Liver (tissue), 9 donors: Measurements from ENCODE around the gene TTC9C. TPM values are rescaled to one million over a fixed set of nuclear protein-coding genes. Genes with fewer than 3 reads are reported as not detected.

ENCODE experiments used
- DNase-seq: peaks from one replicate; pipeline ENCODE4 v3.0.0-alpha.2; 2017; ENCODE audit warnings: low spot score
- H3K27ac ChIP-seq, 2 donors: one replicate each; pipeline ENCODE4 v1.7.0; 2013; ENCODE audit warnings: inconsistent platforms in 2 of 2, low read length in 2 of 2, control low read depth in 1 of 2, low read depth in 1 of 2, mild to moderate bottlenecking in 1 of 2
- H3K27me3 ChIP-seq, 4 donors: one replicate each; pipeline versions ENCODE4 v1.6.1 to v1.7.0; 2013; ENCODE audit warnings: low read length in 3 of 4, inconsistent platforms in 1 of 4, mild to moderate bottlenecking in 1 of 4, moderate library complexity in 1 of 4; ENCODE audit not compliant: control insufficient read depth in 4 of 4, insufficient read depth in 4 of 4
- H3K36me3 ChIP-seq, 4 donors: one replicate each; pipeline versions ENCODE4 v1.6.1 to v1.7.0; 2013; ENCODE audit warnings: low read length in 3 of 4, mild to moderate bottlenecking in 3 of 4, low read depth in 1 of 4, moderate library complexity in 1 of 4; ENCODE audit not compliant: control insufficient read depth in 4 of 4, insufficient read depth in 3 of 4
- H3K4me1 ChIP-seq, 4 donors: one replicate each; pipeline versions ENCODE4 v1.6.1 to v1.7.0; 2013; ENCODE audit warnings: low read length in 3 of 4, mild to moderate bottlenecking in 3 of 4, moderate library complexity in 1 of 4; ENCODE audit not compliant: control insufficient read depth in 4 of 4, insufficient read depth in 4 of 4
- H3K4me3 ChIP-seq, 3 donors: one replicate each; pipeline versions ENCODE4 v1.6.1 to v1.7.0; 2013; ENCODE audit warnings: low read length in 3 of 3, control low read depth in 1 of 3, low read depth in 1 of 3, mild to moderate bottlenecking in 1 of 3
- H3K9ac ChIP-seq, 2 donors: one replicate each; pipeline ENCODE4 v1.7.0; 2013; ENCODE audit warnings: low read length in 2 of 2, mild to moderate bottlenecking in 2 of 2, moderate library complexity in 2 of 2, control low read depth in 1 of 2, low read depth in 1 of 2
- H3K9me3 ChIP-seq, 4 donors: one replicate each; pipeline versions ENCODE4 v1.6.1 to v1.7.0; 2013; ENCODE audit warnings: low read length in 3 of 4; ENCODE audit not compliant: control insufficient read depth in 4 of 4
- ATF3 ChIP-seq: IDR thresholded peaks from 2 replicates; pipeline ENCODE4 v1.6.1; 2016; ENCODE audit warnings: antibody characterized with exemption
- EGR1 ChIP-seq, 2 donors: IDR thresholded peaks; 2 replicates each; pipeline ENCODE4 v1.6.1; 2016 to 2018; ENCODE audit warnings: antibody characterized with exemption in 2 of 2, low read depth in 2 of 2
- FOXA1 ChIP-seq: IDR thresholded peaks from 2 replicates; pipeline ENCODE4 v1.6.1; 2016; ENCODE audit warnings: antibody characterized with exemption
- FOXA2 ChIP-seq: IDR thresholded peaks from 2 replicates; pipeline ENCODE4 v1.6.1; 2016; ENCODE audit warnings: antibody characterized with exemption
- GABPA ChIP-seq, 2 donors: IDR thresholded peaks in 1 of 2; conservative IDR thresholded peaks in 1 of 2; 2 replicates each; pipeline ENCODE4 v1.6.1; 2016; ENCODE audit warnings: antibody characterized with exemption in 2 of 2, mild to moderate bottlenecking in 1 of 2, moderate library complexity in 1 of 2
- HNF4A ChIP-seq, 2 donors: conservative IDR thresholded peaks; 2 replicates each; pipeline ENCODE4 v1.6.1; 2016; ENCODE audit warnings: antibody characterized with exemption in 2 of 2, mild to moderate bottlenecking in 2 of 2
- HNF4G ChIP-seq: IDR thresholded peaks from 2 replicates; pipeline ENCODE4 v1.6.1; 2016; ENCODE audit warnings: antibody characterized with exemption
- JUND ChIP-seq, 2 donors: IDR thresholded peaks; 2 replicates each; pipeline ENCODE4 v1.6.1; 2016; ENCODE audit warnings: antibody characterized with exemption in 2 of 2
- MAX ChIP-seq: IDR thresholded peaks from 2 replicates; pipeline ENCODE4 v1.6.1; 2016; ENCODE audit warnings: antibody characterized with exemption
- NR2F2 ChIP-seq: IDR thresholded peaks from 2 replicates; pipeline ENCODE4 v1.6.1; 2016; ENCODE audit warnings: antibody characterized with exemption
- RAD21 ChIP-seq, 2 donors: IDR thresholded peaks; 2 replicates each; pipeline ENCODE4 v1.6.1; 2016; ENCODE audit warnings: antibody characterized with exemption in 2 of 2, mild to moderate bottlenecking in 2 of 2
- REST ChIP-seq: IDR thresholded peaks from 2 replicates; pipeline ENCODE4 v1.6.1; 2016; ENCODE audit warnings: antibody characterized with exemption, mild to moderate bottlenecking
- RXRA ChIP-seq, 2 donors: IDR thresholded peaks; 2 replicates each; pipeline ENCODE4 v1.6.1; 2017 to 2018; ENCODE audit warnings: antibody characterized with exemption in 2 of 2, mild to moderate bottlenecking in 1 of 2
- SP1 ChIP-seq: IDR thresholded peaks from 2 replicates; pipeline ENCODE4 v1.6.1; 2018; ENCODE audit warnings: antibody characterized with exemption, mild to moderate bottlenecking
- TAF1 ChIP-seq: conservative IDR thresholded peaks from 2 replicates; pipeline ENCODE4 v1.6.1; 2016; ENCODE audit warnings: antibody characterized with exemption, mild to moderate bottlenecking
- YY1 ChIP-seq: IDR thresholded peaks from 2 replicates; pipeline ENCODE4 v1.6.1; 2016; ENCODE audit warnings: antibody characterized with exemption, mild to moderate bottlenecking
- ZBTB33 ChIP-seq: IDR thresholded peaks from 2 replicates; pipeline ENCODE4 v1.6.1; 2016; ENCODE audit warnings: antibody characterized with exemption
- WGBS: extraction: QIAGEN DNeasy Blood & Tissue Kit; methylation state at CpG from one replicate; pipeline ENCODE4 v1.1.7; 2013; 5-methylcytosine and 5-hydroxymethylcytosine counted together
- polyA plus RNA-seq, 2 donors: library from polyadenylated mRNA; stranded (reverse) in 1 of 2; unstranded in 1 of 2; fragments of 200-250 nt in 1 of 2; fragments of >200 nt in 1 of 2; fragmentation: Nextera tagmentation in 1 of 2; extraction: Ambion mirVana in 1 of 2; gene quantifications; one replicate each; pipeline versions ENCODE4 v1.2.1 to v1.2.3, GENCODE V29; 2013 to 2015
- total RNA-seq, 2 donors: library from RNA; depleted of rRNA; stranded (reverse); fragments of >200 nt; gene quantifications; one replicate each; pipeline ENCODE4 v1.2.3, GENCODE V29; 2014
- donor health status: healthy.
- donor health status: healthy.
- donor health status: healthy.
- donor health status: healthy.
- donor health status: healthy.

TTC9C gene
- total and polyA plus RNA-seq, 4 donors, result 10.0 to 16.1 (median 13.0) TPM

GRCh38 chr11:62707277-62707861, 20.9 kb upstream of the TTC9C start, which contains the start of the genes BSCL2 and GNG3:
Gene BSCL2 (minus strand): TSS chr11:62707424. CDS start chr11:62707195, 229 bp downstream.
Gene GNG3 (plus strand): TSS chr11:62707676. CDS start chr11:62708296, 620 bp downstream.
- Histone ChIP-seq H3K27ac (peak within 1 kb of the TSS; percentile 79 to 80), H3K36me3 (peaks cover 0 to 4% (median 1%) of the 10 kb centered on the region in 4 donors), H3K4me1 (peaks cover 15 to 48% (median 38%) of the 10 kb centered on the region in 4 donors), H3K9ac (peak within 1 kb of the TSS; percentile 37 to 50), H3K9me3 (no peaks in the 10 kb centered on the region), H3K4me3 (peak within 1 kb of the TSS; percentile 66 to 77 (median 72)), H3K27me3 (no peaks in the 10 kb centered on the region)
- no peak for TF ChIP-seq HNF4A (conservative IDR thresholded peaks at IDR 0.05)
- no peak for TF ChIP-seq FOXA1
- no peak for TF ChIP-seq JUND (IDR thresholded peaks at IDR 0.05)
- no peak for TF ChIP-seq ZBTB33
- TF ChIP-seq HNF4G, result no peak
- TF ChIP-seq SP1, result no peak
- TF ChIP-seq EGR1 (IDR thresholded peaks at IDR 0.05; ENCODE audit: low read depth in 2 of 2), result no peak
- TF ChIP-seq YY1, result no peak
- TF ChIP-seq TAF1, result no peak
- no peak for TF ChIP-seq ATF3
- no peak for TF ChIP-seq MAX
- no peak for TF ChIP-seq REST
- no peak for TF ChIP-seq RXRA (IDR thresholded peaks at IDR 0.05)
- no peak for TF ChIP-seq GABPA (IDR thresholded peaks at IDR 0.05 in 1 of 2, conservative IDR thresholded peaks at IDR 0.05 in 1 of 2)
- TF ChIP-seq RAD21 (IDR thresholded peaks at IDR 0.05), result no peak
- TF ChIP-seq FOXA2, result no peak
- no peak for TF ChIP-seq NR2F2
- WGBS, result 85% methylated on average over 10 of the region's 10 CpGs
- DNase-seq, result peak; percentile 39

GRCh38 chr11:62708392-62708791, 19.9 kb upstream of the TTC9C start:
- Histone ChIP-seq H3K9ac (no peak overlapping the region), H3K36me3 (peaks cover 0 to 4% (median 1%) of the 10 kb centered on the region in 4 donors), H3K4me3 (peak overlapping the region in 1 of 3 donors; percentile 56), H3K27ac (no peak overlapping the region), H3K4me1 (peaks cover 17 to 58% (median 47%) of the 10 kb centered on the region in 4 donors), H3K9me3 (no peaks in the 10 kb centered on the region), H3K27me3 (no peaks in the 10 kb centered on the region)
- TF ChIP-seq EGR1 (IDR thresholded peaks at IDR 0.05; ENCODE audit: low read depth in 2 of 2) (no peak), HNF4A (conservative IDR thresholded peaks at IDR 0.05) (no peak), TAF1 (no peak), MAX (no peak), JUND (IDR thresholded peaks at IDR 0.05) (no peak), RAD21 (IDR thresholded peaks at IDR 0.05) (no peak)
- DNase-seq, result peak; percentile 47
- 89% methylated on average over 5 of the region's 5 CpGs for WGBS
